Measurements from ENCODE around the gene ATF6B. TPM values are rescaled to one million over a fixed set of nuclear protein-coding genes. Genes with fewer than 3 reads are reported as not detected.

The ATF6B gene
- total RNA-seq, 4 donors from 2014 or later, result 74.3 to 121 (median 102) TPM

DNA sequence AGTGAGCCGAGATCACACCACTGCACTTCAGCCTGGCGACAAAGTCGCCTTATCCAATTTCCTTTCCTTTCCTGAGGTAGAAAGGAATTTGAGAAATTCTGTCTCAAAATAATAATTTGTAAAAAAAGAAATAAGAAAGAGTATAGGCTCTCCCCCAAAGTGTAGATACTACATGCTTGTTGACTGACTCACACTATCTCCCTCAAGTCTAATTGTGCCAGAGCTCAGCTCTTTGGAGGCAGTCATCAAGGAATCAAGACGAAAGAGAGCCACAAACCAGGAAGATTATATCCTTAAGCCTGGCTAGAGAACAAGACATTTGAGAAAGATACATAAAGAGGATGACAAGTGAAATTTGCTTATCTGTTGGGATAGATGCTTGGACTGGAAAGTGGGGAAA lies 5.7 kb upstream of the ATF6B start:
- TF ChIP-seq EP300 (IDR thresholded peaks at IDR 0.05) (no peak), POLR2A (IDR thresholded peaks at IDR 0.05) (no peak)
- TF ChIP-seq, protein P1, sequence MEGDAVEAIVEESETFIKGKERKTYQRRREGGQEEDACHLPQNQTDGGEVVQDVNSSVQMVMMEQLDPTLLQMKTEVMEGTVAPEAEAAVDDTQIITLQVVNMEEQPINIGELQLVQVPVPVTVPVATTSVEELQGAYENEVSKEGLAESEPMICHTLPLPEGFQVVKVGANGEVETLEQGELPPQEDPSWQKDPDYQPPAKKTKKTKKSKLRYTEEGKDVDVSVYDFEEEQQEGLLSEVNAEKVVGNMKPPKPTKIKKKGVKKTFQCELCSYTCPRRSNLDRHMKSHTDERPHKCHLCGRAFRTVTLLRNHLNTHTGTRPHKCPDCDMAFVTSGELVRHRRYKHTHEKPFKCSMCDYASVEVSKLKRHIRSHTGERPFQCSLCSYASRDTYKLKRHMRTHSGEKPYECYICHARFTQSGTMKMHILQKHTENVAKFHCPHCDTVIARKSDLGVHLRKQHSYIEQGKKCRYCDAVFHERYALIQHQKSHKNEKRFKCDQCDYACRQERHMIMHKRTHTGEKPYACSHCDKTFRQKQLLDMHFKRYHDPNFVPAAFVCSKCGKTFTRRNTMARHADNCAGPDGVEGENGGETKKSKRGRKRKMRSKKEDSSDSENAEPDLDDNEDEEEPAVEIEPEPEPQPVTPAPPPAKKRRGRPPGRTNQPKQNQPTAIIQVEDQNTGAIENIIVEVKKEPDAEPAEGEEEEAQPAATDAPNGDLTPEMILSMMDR (IDR thresholded peaks at IDR 0.05), result no peak
- no peak for DNase-seq (ENCODE audit: low spot score in 2 of 2)
- Histone ChIP-seq H3K4me1 (peaks cover 0 to 17% (median 9%) of the 10 kb centered on the region in 4 donors), H3K4me3 (no peak overlapping the region), H3K27ac (no peak overlapping the region), H3K9me3 (no peaks in the 10 kb centered on the region), H3K36me3 (no peaks in the 10 kb centered on the region), H3K27me3 (no peaks in the 10 kb centered on the region)
- WGBS, 2 donors, result 82 to 83% methylated on average over 4 of the region's 4 CpGs

- no peaks in the 10 kb centered on the region for H3K27me3 ChIP-seq
- TF ChIP-seq EP300 (IDR thresholded peaks at IDR 0.05) (no peak), POLR2A (IDR thresholded peaks at IDR 0.05) (no peak)
- TF ChIP-seq, protein P1 (IDR thresholded peaks at IDR 0.05), result no peak
- no peak overlapping the region for H3K4me3 ChIP-seq
- peaks cover 0 to 29% (median 18%) of the 10 kb centered on the region in 4 donors for H3K4me1 ChIP-seq
- no peak for DNase-seq (ENCODE audit: low spot score in 2 of 2)
- H3K36me3 ChIP-seq, result no peaks in the 10 kb centered on the region
- H3K27ac ChIP-seq, result no peak overlapping the region
- no peaks in the 10 kb centered on the region for H3K9me3 ChIP-seq
Observed at GRCh38 chr6:32132110-32132509, 4.1 kb upstream of the ATF6B start.

DNA sequence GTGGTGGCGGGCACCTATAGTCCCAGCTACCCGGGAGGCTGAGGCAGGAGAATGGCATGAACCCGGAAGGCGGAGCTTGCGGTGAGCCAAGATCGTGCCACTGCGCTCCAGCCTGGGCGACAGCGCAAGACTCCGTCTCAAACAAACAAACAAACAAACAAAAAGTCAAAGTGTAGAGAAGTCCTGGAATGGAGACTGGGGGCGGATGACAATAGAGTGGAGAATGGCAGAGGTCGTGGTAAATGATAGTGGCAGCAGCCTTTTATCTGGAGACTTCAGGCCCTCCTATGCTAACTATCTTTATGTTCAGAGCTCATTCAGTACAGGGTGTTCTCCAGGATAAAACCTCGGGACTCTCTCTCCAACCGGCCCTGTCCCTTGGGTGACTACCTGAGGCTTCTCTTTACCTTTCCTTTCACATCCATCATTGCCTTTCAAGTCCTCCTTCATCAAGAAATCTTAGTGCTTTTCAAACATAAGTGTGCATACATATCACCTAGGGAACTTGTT lies 3.4 kb upstream of the ATF6B start:
- Histone ChIP-seq H3K27ac (no peak overlapping the region), H3K9me3 (no peaks in the 10 kb centered on the region), H3K4me3 (no peak overlapping the region), H3K4me1 (peaks cover 0 to 31% (median 25%) of the 10 kb centered on the region in 4 donors), H3K27me3 (no peaks in the 10 kb centered on the region), H3K36me3 (peaks cover 0 to 2% (median 0%) of the 10 kb centered on the region in 3 donors)
- no peak for DNase-seq (ENCODE audit: low spot score in 2 of 2)
- TF ChIP-seq POLR2A (IDR thresholded peaks at IDR 0.05), result no peak
- TF ChIP-seq, protein P1 (IDR thresholded peaks at IDR 0.05), result no peak
- no peak for TF ChIP-seq EP300 (IDR thresholded peaks at IDR 0.05)
- WGBS, 2 donors, result 87 to 88% methylated on average over 14 of the region's 14 CpGs

GRCh38 chr6:32129297-32130088 lies 1.4 kb upstream of the ATF6B start:
- H3K4me3 ChIP-seq, result peak overlapping the region; percentile 54 to 97 (median 68)
- peak; percentile 67 to 87 for DNase-seq (ENCODE audit: low spot score in 2 of 2)
- 29 to 32% methylated on average over 22 of the region's 22 CpGs for WGBS, 2 donors

More at GRCh38 chr6:32129297-32130088, 1.4 kb upstream of the ATF6B start:
- peaks cover 0 to 22% (median 0%) of the 10 kb centered on the region in 3 donors for H3K36me3 ChIP-seq
- H3K4me1 ChIP-seq, result peaks cover 0 to 44% (median 27%) of the 10 kb centered on the region in 4 donors
- peak overlapping the region; percentile 69 to 94 (median 82) for H3K27ac ChIP-seq
- TF ChIP-seq POLR2A (IDR thresholded peaks at IDR 0.05), result no peak
- no peak for TF ChIP-seq EP300 (IDR thresholded peaks at IDR 0.05)
- TF ChIP-seq, protein P1 (IDR thresholded peaks at IDR 0.05), result no peak
- H3K9me3 ChIP-seq, result no peaks in the 10 kb centered on the region
- no peaks in the 10 kb centered on the region for H3K27me3 ChIP-seq
